Fibroblast of gingiva (primary cell): ENCODE results near the gene GUCA2B.
A peak's percentile ranks its signal among the peaks of the same experiment; 100 is the strongest.

Experiments used
- DNase-seq: peaks from one replicate; pipeline ENCODE4 v3.0.0-alpha.2; 2011; ENCODE audit warnings: low read depth

Gene GUCA2B

DNA sequence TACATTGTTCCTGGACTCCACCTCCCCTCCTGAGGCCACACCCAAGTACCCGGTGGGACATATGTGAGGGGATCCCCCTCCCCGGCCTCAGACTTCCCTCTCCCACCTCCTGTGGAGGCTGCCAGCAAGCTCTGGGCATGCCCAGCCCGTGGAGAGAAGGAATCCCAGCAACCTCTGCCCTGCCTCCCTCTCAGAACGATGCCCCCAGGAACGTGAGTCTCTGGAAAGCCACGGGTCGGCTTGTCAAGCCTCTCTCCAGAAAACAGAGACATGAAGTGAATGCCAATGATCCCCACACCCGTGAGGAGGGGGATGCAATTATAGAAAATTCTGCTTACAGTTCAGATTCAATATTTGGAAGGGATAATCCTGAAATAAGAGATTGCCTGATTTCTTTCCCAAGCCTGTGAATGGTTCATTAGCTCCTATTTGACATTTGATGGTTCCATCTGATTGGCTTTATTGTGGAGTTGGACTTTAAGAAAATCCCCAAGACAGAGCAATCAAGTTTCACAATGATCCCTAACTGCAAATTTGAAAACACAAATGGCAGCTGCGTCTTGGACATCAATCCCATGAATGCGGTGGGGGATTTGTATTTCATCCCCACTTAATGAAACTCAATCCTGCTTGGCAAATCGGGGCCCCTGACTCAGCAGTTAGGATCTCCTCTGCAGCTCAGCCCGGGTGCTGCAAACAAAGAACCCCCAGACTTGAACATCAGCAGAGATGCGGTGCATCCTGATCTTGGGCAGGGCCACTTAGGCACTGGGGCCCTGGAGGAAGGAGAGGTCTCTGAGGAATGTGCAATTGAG lies 9.1 kb upstream of the GUCA2B start:
- DNase-seq: no peak

DNA sequence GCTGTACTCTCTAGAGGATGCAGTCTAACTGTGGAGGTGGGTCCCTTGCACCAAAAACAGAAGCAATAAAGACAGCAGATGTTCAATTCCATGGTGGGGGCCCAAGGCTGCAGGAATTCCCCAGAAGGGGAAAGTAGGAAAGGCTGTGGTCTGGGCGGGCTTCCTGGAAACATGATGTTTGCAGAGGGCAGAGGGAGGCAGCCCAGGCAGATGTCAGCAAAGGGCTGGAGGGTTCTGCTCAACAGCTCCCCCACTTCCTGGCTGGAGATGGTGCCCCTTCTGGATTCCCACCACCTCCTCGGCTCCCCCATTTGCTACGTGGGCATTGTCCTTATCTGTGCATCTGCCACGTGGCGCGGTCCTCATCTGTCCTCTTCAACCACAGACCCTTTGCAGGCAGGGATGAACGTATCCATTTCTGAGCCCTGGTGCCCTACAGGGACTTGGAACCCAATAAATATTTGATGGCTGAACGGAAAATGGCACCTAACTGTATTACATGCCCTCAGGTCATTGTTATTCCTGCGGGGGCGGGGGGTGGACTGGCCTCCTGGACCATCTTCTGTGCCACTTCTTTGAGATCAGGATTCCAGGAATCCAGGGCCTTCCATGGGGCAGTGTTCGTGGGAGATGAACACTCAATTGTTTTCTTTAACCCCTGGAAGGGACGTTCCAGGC lies 8.4 kb upstream of the GUCA2B start:
- DNase-seq: no peak

DNA sequence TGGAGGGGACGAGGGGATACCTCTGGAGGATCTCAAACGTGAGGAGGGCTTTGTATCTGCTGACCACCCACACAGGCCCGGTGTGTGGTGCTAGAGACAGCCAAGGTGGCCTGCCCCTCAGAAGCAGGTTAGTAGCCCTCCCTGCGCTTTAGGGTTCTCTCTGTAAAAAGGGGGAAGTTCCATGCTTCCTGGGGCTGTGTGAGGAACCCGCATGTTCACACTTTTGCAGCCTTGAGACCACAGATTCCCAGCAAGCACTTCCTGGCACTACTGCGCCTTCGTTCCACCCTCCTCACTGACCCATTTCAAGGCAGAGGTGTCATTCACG lies 7.9 kb upstream of the GUCA2B start:
- no peak for DNase-seq

DNA sequence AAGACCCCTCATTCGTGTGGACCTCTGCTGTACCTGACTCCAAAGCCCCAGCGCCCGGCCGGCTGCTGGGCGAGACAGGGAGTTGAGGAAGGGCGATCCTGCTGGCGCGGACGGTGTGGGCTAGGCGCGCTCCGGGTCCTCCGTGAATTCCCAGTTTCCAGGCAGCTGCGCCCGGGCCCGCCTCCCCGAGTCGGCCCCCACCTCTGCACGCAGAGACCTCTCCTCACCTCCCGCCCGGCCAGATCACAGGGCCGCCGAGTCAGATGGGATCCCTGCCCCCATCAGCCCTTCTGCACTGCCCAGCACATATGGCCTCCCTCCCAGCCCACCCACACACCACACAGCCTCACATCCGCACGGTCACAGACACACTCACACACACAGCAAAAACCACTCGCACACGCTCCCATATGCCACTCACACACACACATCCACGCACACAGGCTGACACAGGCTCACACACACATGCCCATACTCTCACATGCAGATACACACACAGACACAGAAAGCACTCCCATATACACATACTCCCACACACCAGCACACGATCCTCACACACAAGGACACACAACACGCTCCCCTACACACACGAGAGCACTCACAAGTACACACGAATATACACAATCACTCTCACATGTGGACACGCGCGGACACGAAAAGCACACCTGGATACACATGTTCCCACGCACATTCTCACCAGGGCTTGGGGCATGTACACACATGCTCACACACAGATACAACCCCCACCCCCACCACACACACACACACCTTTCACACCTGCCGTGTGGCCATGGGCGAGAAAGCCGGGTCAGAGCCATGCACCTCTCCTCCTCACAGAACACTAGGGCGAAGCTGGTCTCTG lies 7.2 kb upstream of the GUCA2B start:
- no peak for DNase-seq

DNA sequence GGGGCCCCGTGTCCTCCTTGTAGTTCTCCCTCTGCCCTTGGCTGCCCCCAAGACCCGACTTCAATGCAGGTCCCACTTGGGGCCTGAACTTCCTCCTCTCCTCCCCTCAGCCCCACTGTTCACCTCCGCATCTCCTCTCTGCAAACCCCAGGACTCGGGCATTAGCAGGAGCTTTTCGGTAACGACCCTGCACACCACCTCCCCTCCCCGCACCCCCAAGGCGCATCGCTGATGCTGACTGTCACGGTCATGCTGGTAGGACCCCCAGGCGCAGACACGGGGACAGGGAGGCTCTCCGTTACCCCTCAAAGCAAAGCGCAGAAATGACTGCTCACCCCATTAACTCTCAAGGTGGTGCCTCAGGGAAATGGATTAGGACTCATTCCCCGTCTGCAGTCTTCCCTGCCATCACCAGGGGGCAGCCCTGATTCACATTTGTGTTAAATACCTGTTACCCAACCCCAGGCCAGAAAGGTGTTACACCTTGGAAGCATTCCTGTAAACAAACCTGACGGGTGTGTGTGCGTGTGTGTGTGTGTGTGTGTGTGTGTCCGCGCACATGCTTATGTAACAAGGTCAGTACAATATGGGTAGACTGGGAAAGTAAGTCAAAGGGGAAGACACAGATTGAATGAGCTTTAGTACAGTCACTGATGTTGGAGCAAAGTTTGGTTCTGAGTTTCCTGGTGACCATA lies 6.4 kb upstream of the GUCA2B start:
- peak; percentile 23 for DNase-seq

DNA sequence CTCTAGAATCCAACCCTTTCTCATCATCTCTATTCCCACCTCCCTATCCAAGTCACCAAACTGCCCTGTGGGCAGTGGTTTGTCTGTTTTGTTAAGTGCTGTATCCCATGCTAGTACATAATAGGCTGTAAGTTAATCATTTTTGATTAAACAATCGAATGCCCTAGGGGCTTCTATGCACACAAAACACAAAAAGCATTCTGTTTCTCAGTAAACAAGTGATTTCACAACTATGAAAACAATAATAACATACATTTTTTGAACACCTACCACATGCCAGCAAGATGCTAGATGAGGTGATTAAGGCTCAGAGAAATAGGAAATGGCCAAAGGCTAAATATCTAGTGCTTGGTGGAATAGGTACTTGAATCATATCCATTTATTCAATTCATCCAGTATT lies 5.0 kb upstream of the GUCA2B start:
- no peak for DNase-seq

DNA sequence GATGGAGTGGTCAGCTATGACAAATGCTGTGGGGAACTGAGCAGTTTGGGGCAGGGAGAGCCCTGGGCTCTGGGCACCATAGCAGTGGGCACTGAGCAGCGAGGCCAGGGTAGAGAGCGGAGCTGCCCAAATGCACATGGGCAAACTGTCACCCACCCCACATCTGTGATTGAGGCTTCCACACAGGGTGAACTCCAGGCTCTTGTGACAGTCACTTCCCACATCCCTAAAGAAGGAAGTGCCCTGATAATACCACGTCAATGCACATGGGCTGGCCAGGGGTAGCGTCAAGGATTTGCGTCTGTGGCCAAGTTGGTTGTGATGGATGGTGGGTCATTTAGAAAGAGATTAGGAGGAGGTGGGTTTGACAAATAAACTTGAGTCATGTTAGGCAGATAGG lies 2.6 kb upstream of the GUCA2B start:
- DNase-seq: no peak

DNA sequence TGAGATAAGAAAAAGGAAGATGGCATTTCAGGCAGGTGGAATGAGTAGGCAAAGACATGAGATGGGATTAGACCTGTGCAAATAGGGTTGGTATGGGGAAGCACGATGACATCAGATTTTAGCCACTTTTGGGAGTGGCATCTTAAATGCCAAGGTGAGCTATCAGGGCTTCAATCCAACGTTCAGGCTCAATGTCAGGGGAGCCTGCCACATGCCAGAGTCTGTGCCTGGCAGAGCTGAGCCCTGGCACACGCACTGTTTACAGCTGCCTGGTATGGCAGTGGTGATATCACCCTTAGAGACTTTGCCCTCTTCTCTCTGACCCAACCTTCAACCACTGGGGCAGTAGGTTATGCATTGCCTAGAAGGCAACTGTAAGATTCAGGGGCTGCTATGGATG lies 1.1 kb upstream of the GUCA2B start:
- DNase-seq: no peak

DNA sequence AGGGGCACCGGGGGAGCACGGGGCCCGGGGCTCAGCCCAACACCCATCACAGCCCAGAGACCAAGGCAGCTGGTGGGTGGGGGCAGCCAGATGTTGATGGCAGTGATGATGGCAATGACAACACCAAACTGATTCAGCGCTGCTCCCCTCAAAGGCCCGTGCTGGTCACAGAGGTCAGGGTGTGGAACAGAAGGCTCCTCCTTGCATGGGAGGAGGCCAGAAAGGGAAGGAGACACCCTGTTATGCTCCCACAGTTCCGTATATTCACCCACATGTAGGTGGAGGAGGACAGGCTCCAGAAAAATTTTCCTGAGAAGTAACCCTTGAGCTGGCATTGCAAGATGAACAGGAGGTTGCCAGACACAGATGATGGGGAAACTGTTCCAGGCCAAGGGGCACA lies 414 bp downstream of the GUCA2B start:
- no peak for DNase-seq

DNA sequence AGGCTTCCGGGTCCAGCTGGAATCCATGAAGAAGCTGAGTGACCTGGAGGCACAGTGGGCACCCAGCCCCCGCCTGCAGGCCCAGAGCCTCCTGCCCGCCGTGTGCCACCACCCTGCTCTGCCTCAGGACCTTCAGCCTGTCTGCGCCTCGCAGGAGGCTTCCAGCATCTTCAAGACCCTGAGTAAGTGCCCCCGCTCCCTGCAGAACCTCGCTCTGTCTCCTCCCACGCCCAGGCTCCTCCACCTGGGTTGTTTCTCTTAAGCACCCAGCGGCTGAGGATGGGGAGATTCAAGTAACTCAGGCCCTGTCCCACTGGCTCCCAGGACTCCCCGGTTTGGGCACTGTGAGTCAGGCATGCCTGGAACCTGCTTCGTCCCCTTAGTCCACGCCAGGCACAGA lies 1.5 kb downstream of the GUCA2B start:
- no peak for DNase-seq

DNA sequence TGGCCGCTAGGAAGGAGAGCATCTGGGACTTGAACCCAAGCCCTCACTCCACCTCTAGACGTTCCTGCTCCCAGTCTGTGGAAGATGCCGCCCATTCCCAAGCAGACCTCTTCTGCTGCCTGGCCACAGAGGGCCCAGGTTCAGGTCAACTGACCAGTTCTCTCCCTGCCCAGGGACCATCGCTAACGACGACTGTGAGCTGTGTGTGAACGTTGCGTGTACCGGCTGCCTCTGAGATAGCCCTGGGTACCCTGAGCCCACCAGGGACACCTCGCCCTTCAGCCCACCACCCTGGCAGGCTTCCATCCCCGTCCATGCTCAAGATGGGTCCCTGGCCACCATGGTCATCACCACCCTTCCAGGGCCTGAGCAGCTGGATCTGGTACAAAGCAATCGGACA lies 2.2 kb downstream of the GUCA2B start:
- no peak for DNase-seq

DNA sequence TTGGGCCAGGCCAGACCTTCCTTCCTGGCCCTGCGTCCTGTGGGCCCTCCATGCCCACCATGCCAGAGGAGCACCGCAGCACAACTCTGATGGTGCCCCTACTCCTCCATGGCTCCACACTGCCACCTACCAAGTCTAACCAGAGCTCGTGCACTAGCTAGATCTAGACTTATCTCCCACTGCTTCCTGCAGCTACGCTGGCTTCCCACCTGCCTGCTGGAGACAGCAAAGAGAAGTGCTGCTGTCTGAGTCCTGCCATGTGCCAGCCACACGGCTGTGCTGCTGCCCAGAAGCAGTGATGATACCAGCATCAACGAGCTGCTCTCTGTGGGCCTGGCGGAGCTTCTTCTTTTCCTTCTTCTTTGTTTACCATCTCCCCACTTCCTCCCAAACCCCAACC lies 4.5 kb downstream of the GUCA2B start:
- DNase-seq: no peak

DNA sequence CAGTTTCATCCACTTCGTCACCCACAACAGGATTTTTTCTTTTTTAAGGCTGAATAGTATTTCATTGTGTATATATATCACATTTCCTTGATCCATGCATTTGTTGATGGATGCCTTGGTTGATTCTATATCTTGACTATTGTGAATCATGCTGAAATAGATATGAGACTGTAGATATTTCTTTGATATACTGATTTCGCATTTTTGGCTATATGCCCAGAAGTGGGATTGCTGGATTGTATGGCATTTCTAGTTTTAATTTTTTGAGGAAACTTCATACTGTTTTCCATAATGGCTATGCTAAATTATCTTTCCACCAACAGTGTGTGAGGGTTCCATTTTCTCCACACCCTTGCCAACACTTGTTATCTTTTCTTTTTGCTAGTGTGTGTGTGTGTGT lies 5.0 kb downstream of the GUCA2B start:
- DNase-seq: no peak

DNA sequence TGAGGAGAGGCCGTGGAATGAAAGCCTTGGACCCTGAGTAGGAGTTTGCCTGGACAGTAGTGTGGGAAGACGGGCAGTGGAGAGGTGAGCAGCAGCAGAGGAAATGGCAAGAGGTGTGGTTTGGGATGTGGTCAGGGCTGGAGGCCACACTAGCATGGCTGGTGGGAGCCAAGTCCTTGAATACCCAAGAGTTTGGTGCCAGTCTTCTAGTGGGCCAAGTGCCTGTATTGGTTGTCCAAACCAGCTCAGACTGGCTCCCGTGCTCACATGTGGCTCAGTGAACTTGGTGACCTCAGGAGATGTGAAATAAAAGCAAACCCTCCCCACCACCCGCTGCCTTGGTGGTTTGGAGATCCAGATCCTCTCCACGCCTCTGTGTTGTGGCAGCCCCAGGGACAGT lies 9.0 kb downstream of the GUCA2B start:
- no peak for DNase-seq

DNA sequence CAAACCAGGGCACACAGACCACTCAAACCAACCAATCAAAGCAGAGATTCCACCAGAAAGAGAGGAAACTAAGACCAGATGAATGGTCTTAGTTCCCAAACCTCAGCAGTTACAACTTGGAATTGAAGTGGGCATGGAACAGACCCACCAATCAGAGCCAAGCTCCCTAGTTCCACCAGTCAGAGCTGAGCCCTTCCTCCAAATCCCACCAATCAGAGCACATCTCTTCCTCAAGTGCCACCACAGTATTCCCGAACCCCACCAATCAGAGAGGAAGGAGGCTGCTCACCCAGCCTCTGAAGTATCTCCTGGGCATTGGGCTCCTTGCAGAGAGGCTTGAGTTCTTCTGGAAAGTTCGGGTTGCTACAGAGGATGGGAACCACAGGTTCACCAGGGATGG lies 9.9 kb downstream of the GUCA2B start:
- DNase-seq: no peak

DNA sequence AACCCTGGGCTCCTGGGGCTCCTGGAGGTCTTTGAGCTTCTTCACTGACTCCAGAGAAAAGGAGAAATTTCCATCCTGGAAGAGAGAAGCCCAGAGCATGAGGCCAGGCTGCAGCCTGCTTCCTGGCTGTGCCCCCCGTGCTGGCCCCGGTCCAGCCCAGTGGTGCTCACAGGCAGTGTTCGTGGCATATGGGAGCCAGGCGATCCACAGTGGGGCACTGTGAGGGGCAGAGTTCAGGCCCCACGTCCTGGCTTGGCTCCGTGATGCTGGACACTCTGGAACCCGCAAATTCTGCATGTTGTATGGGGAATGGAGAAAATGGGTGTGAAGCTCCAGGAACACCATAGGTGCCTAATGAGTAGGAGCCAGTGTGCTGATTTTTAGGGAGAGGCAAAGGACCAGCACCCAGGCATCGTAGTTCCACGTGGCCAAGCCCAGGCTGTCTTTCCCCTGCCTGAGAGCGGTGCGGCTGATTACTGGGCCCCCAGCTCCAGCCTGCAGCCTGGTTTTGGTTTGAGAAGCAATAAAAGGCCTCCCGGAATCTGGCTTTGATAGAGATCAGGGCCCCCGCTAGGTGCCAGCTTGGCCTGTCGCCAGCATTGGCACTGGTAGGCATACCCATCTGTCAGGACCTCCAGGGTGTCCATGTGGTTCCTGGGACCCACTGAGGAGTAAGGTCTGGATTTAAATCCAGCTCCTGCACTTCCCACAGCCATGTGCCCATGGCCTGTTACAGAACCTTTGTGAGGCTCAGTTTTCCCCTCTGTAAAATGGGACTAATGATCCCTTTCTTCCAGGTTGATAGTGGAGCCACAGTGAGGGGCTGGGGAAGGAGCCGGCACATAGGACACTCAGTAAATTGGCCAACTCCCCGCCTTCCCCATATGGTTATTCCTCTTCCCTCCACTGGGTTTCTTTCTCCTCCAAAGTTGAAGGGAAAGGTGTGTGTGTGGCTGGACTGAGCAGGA lies 10.6 kb downstream of the GUCA2B start:
- no peak for DNase-seq

DNA sequence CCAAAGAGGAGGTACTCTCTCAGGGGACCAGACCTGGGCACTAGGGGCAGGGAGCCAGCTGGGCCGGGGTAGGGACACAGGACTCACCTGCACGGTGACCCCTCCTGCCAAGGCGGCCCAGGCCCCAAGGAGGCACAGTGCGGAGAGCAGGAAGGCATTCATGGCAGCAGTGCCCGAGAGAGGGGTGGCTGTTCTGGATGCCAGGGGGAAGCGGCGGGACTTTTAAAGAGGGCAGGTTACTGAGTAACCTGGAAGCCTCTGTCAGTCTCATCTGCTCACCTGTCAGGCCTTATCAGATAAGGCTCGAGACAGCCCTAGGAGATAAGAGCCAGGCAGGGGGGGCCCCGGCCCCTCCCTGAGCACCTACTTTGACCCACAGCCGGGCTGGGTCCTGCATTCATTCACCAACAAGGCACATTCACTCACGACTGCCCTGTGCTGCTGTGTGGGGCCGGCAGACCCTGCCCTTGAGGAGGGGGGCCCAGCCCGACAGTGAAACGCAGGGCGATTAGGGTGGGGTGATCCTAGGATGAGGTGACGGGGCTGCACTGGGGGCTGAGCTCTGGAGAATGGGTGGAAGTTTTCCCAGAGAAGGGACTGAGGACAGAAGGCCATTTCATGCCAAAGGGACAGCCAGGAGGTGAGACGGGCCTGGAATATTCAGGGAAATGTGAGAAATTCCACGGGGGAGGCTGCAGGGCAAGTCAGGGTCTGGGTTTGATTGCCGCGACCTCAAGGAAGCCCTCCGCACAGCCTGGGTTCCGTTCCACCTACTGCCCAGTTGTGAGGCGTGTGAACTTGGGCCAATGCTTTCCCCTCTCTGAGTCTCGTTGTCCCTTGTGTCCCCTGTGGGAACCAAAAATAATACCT lies 11.6 kb downstream of the GUCA2B start, which contains the start of gene GUCA2A:
TSS of gene GUCA2A (minus strand) at position 195 of the 870 bp plus-strand sequence. CDS start at position 162, 33 bp downstream.
- no peak for DNase-seq

DNA sequence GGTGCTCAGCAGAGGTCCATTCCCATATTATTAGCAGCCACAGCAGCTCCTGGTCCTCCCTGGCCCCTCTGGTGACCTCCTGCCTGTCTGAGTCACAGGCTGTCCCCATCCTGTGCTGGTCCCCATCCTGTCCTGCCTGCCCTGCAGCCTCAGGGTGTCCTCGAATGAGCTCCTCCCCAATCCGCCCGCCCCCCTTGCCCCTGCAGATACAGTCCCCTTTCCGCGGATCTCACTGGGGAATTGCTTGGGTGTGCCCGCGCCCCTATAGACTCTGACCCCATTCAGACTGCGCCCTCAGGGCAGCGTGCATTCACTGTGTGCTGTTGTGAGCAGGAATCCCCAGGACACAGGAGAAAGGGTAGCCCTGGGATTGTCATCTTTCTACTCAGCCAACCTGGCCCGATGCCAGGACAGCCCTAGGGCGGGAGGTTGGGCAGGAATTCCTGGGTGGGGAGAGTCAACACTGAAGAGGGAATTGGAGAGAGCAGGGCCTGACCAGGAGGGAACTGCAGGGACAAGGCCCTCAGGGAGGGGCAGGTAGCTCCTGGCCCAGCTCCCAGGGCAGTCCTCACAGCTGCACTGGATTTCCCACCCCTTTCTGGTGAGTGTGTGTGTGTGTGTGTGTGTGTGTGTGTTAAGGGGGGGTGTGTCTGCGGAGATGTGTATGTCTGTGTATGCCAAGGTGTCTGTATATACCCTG lies 12.5 kb downstream of the GUCA2B start:
- DNase-seq: no peak

DNA sequence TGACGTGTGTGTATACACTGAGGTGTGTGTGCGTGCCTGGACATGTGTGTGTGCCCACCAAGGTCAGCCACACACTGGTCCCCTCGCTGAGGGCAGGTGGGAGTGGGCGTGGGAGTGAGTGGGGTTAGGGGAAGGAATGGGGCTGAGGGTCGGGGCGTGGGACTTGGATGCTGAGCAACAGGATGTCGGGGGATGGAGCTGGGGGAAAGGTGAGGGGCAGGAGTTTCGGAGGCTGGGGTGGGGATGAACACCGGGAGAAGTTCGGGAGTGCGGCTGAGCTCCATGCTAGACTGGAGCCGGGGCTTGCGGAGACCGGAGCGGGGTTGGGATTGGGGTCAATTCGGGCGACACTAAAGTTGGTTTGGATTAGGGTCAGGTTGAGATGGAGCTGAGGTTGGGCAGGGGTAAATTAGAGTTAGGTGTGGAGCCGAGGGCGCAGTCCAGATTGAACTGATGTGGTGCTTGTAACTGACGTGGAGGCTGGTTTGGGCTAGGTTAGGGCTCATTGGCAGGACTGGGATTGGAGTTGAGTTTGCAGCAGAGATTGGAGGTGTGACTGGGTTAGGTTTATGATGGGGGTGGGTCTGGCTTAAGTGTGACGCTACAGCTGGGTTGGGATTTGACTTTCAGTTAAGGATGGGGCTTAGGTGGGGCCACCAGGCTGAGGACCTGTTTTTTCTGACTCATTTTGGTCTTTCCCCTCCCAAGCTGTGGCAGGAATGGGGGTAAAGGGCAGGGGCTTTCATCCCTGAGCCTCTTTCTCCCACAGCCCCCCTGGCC lies 14.6 kb downstream of the GUCA2B start:
- DNase-seq: no peak
